ENCODE data around the gene MGLL.

MGLL gene

GRCh38 chr3:127819086-127819485, 3.2 kb downstream of the MGLL start:
- no peak for TF ChIP-seq CTCF (conservative IDR thresholded peaks at IDR 0.05)
- TF ChIP-seq ZFX (IDR thresholded peaks at IDR 0.05) = no peak
- H3K27ac ChIP-seq = peak overlapping the region; percentile 66

GRCh38 chr3:127817406-127817841, 4.9 kb downstream of the MGLL start:
- no peak for TF ChIP-seq CTCF (conservative IDR thresholded peaks at IDR 0.05)
- no peak for TF ChIP-seq ZFX (IDR thresholded peaks at IDR 0.05)
- H3K27ac ChIP-seq = peak overlapping the region; percentile 12

- TF ChIP-seq ZFX (IDR thresholded peaks at IDR 0.05) (no peak), CTCF (conservative IDR thresholded peaks at IDR 0.05) (no peak)
Observed at GRCh38 chr3:127816783-127817405, 5.4 kb downstream of the MGLL start.

GRCh38 chr3:127815641-127816605, 6.4 kb downstream of the MGLL start:
- no peak overlapping the region for H3K27ac ChIP-seq
- TF ChIP-seq ZFX (IDR thresholded peaks at IDR 0.05) (no peak), CTCF (conservative IDR thresholded peaks at IDR 0.05) (no peak)

More at GRCh38 chr3:127816783-127817405, 5.4 kb downstream of the MGLL start:
- peak overlapping the region; percentile 12 for H3K27ac ChIP-seq

GRCh38 chr3:127815001-127815400, 7.3 kb downstream of the MGLL start:
- H3K27ac ChIP-seq = no peak overlapping the region
- TF ChIP-seq CTCF (conservative IDR thresholded peaks at IDR 0.05) (no peak), ZFX (IDR thresholded peaks at IDR 0.05) (no peak)

GRCh38 chr3:127814325-127814781, 8.0 kb downstream of the MGLL start:
- no peak overlapping the region for H3K27ac ChIP-seq
- TF ChIP-seq CTCF (conservative IDR thresholded peaks at IDR 0.05) = no peak
- TF ChIP-seq ZFX (IDR thresholded peaks at IDR 0.05) = no peak

GRCh38 chr3:127812151-127812550, 10.2 kb downstream of the MGLL start:
- no peak for TF ChIP-seq ZFX (IDR thresholded peaks at IDR 0.05)
- TF ChIP-seq CTCF (conservative IDR thresholded peaks at IDR 0.05) = no peak
- H3K27ac ChIP-seq = no peak overlapping the region

All from C4-2B (cell line).